Measurements from ENCODE around the gene DDX21.

DDX21 gene

GRCh38 chr10:68989317-68989990 lies 33.5 kb downstream of the DDX21 start:
- peak overlapping the region; percentile 63 for H3K18ac ChIP-seq (ENCODE audit: low read length)
- peak overlapping the region; percentile 0 for H4K91ac ChIP-seq (ENCODE audit: low read depth, low read length)
- H2BK5ac ChIP-seq (ENCODE audit: low read depth, low read length, poor library complexity): peak overlapping the region; percentile 38
- peak overlapping the region; percentile 92 for H3K4me2 ChIP-seq (ENCODE audit: low read length)
- H3K4me3 ChIP-seq (ENCODE audit: low read depth, low read length): peak overlapping the region; percentile 90
- H2BK120ac ChIP-seq (ENCODE audit: insufficient read depth, low read length, poor library complexity): peak overlapping the region; percentile 10
- H2BK12ac ChIP-seq (ENCODE audit: low read length): no peak overlapping the region
- H3K23ac ChIP-seq (ENCODE audit: low read length): no peak overlapping the region
- H4K8ac ChIP-seq (ENCODE audit: low read depth, low read length): peak overlapping the region; percentile 56
- peak overlapping the region; percentile 85 for H4K12ac ChIP-seq (ENCODE audit: low read depth, low read length)
- peak overlapping the region; percentile 65 for H2AFZ ChIP-seq (ENCODE audit: insufficient read depth, low read length, poor library complexity)
- no peak overlapping the region for H3K27ac ChIP-seq (ENCODE audit: low read depth, low read length)
- peak overlapping the region; percentile 95 for H3K4ac ChIP-seq (ENCODE audit: low read depth, low read length)
- no peaks in the 10 kb centered on the region for H3K36me3 ChIP-seq (ENCODE audit: control insufficient read depth in 1 of 2, insufficient read depth in 2 of 2, low read length in 2 of 2)
- H3K9ac ChIP-seq (ENCODE audit: low read length): peak overlapping the region; percentile 81
- peak overlapping the region; percentile 41 for H3K14ac ChIP-seq (ENCODE audit: low read length)
- peaks cover 3% of the 10 kb centered on the region for H3K79me2 ChIP-seq (ENCODE audit: control insufficient read depth, insufficient read depth, low read length, poor library complexity)
- H3K27me3 ChIP-seq (ENCODE audit: insufficient read depth, low read length): no peaks in the 10 kb centered on the region
- H3K79me1 ChIP-seq (ENCODE audit: low read length): peaks cover 3% of the 10 kb centered on the region
- WGBS (ENCODE audit: extremely low coverage, insufficient coverage, insufficient read length): no CpG with 5 or more reads among the region's 22 CpGs
- peaks cover 0 to 4% of the 10 kb centered on the region in 2 experiments for H3K4me1 ChIP-seq (ENCODE audit: control insufficient read depth in 1 of 2, insufficient read depth in 2 of 2, low read length in 2 of 2)
- peak overlapping the region; percentile 74 for H2AK5ac ChIP-seq (ENCODE audit: low read length)
- DNase-seq: no peak
- H3K9me3 ChIP-seq (ENCODE audit: insufficient read depth, low read depth, low read length): no peaks in the 10 kb centered on the region

- Histone ChIP-seq H3K27ac (ENCODE audit: low read depth, low read length) (no peak overlapping the region), H3K36me3 (ENCODE audit: control insufficient read depth in 1 of 2, insufficient read depth in 2 of 2, low read length in 2 of 2) (no peaks in the 10 kb centered on the region), H2AK5ac (ENCODE audit: low read length) (no peak overlapping the region), H2BK12ac (ENCODE audit: low read length) (no peak overlapping the region), H3K9me3 (ENCODE audit: insufficient read depth, low read depth, low read length) (no peaks in the 10 kb centered on the region), H2BK120ac (ENCODE audit: insufficient read depth, low read length, poor library complexity) (no peak overlapping the region), H3K27me3 (ENCODE audit: insufficient read depth, low read length) (no peaks in the 10 kb centered on the region), H4K8ac (ENCODE audit: low read depth, low read length) (no peak overlapping the region), H3K4me3 (ENCODE audit: low read depth, low read length) (no peak overlapping the region), H3K9ac (ENCODE audit: low read length) (no peak overlapping the region), H3K4ac (ENCODE audit: low read depth, low read length) (peak overlapping the region; percentile 10), H3K18ac (ENCODE audit: low read length) (no peak overlapping the region), H4K91ac (ENCODE audit: low read depth, low read length) (no peak overlapping the region), H2BK5ac (ENCODE audit: low read depth, low read length, poor library complexity) (no peak overlapping the region), H3K79me2 (ENCODE audit: control insufficient read depth, insufficient read depth, low read length, poor library complexity) (peaks cover 3% of the 10 kb centered on the region), H3K4me2 (ENCODE audit: low read length) (no peak overlapping the region), H3K14ac (ENCODE audit: low read length) (no peak overlapping the region), H3K79me1 (ENCODE audit: low read length) (peaks cover 3% of the 10 kb centered on the region), H3K23ac (ENCODE audit: low read length) (no peak overlapping the region), H2AFZ (ENCODE audit: insufficient read depth, low read length, poor library complexity) (no peak overlapping the region), H3K4me1 (ENCODE audit: control insufficient read depth in 1 of 2, insufficient read depth in 2 of 2, low read length in 2 of 2) (peaks cover 0 to 6% of the 10 kb centered on the region in 2 experiments), H4K12ac (ENCODE audit: low read depth, low read length) (no peak overlapping the region)
- no peak for DNase-seq
- WGBS (ENCODE audit: extremely low coverage, insufficient coverage, insufficient read length): no CpG with 5 or more reads among the region's 2 CpGs
These were observed 36.9 kb downstream of the DDX21 start for GRCh38 chr10:68992636-68993440.

- Histone ChIP-seq H3K27me3 (ENCODE audit: insufficient read depth, low read length) (no peaks in the 10 kb centered on the region), H3K79me1 (ENCODE audit: low read length) (no peaks in the 10 kb centered on the region), H4K8ac (ENCODE audit: low read depth, low read length) (no peak overlapping the region), H2AFZ (ENCODE audit: insufficient read depth, low read length, poor library complexity) (no peak overlapping the region), H3K23ac (ENCODE audit: low read length) (no peak overlapping the region), H3K79me2 (ENCODE audit: control insufficient read depth, insufficient read depth, low read length, poor library complexity) (no peaks in the 10 kb centered on the region), H3K9ac (ENCODE audit: low read length) (no peak overlapping the region), H3K27ac (ENCODE audit: low read depth, low read length) (no peak overlapping the region), H2BK120ac (ENCODE audit: insufficient read depth, low read length, poor library complexity) (no peak overlapping the region), H3K14ac (ENCODE audit: low read length) (no peak overlapping the region), H3K9me3 (ENCODE audit: insufficient read depth, low read depth, low read length) (no peaks in the 10 kb centered on the region), H4K12ac (ENCODE audit: low read depth, low read length) (no peak overlapping the region), H3K18ac (ENCODE audit: low read length) (no peak overlapping the region), H3K36me3 (ENCODE audit: control insufficient read depth in 1 of 2, insufficient read depth in 2 of 2, low read length in 2 of 2) (peaks cover 3 to 4% of the 10 kb centered on the region in 2 experiments), H3K4me1 (ENCODE audit: control insufficient read depth in 1 of 2, insufficient read depth in 2 of 2, low read length in 2 of 2) (peaks cover 0 to 2% of the 10 kb centered on the region in 2 experiments), H3K4me2 (ENCODE audit: low read length) (no peak overlapping the region), H3K4me3 (ENCODE audit: low read depth, low read length) (no peak overlapping the region), H2AK5ac (ENCODE audit: low read length) (no peak overlapping the region), H2BK12ac (ENCODE audit: low read length) (no peak overlapping the region), H2BK5ac (ENCODE audit: low read depth, low read length, poor library complexity) (no peak overlapping the region), H3K4ac (ENCODE audit: low read depth, low read length) (no peak overlapping the region), H4K91ac (ENCODE audit: low read depth, low read length) (no peak overlapping the region)
- WGBS (ENCODE audit: extremely low coverage, insufficient coverage, insufficient read length): no CpG with 5 or more reads among the region's 3 CpGs
- no peak for DNase-seq
These were observed 41.2 kb downstream of the DDX21 start for GRCh38 chr10:68997211-68997610.

GRCh38 chr10:69004821-69005220 lies 48.9 kb downstream of the DDX21 start:
- Histone ChIP-seq H3K4me1 (ENCODE audit: control insufficient read depth in 1 of 2, insufficient read depth in 2 of 2, low read length in 2 of 2) (no peaks in the 10 kb centered on the region), H3K27me3 (ENCODE audit: insufficient read depth, low read length) (no peaks in the 10 kb centered on the region), H3K9ac (ENCODE audit: low read length) (no peak overlapping the region), H3K27ac (ENCODE audit: low read depth, low read length) (no peak overlapping the region), H3K79me2 (ENCODE audit: control insufficient read depth, insufficient read depth, low read length, poor library complexity) (no peaks in the 10 kb centered on the region), H2BK12ac (ENCODE audit: low read length) (no peak overlapping the region), H3K9me3 (ENCODE audit: insufficient read depth, low read depth, low read length) (no peaks in the 10 kb centered on the region), H3K4me2 (ENCODE audit: low read length) (no peak overlapping the region), H2BK120ac (ENCODE audit: insufficient read depth, low read length, poor library complexity) (no peak overlapping the region), H3K4me3 (ENCODE audit: low read depth, low read length) (no peak overlapping the region), H3K4ac (ENCODE audit: low read depth, low read length) (no peak overlapping the region), H3K79me1 (ENCODE audit: low read length) (no peaks in the 10 kb centered on the region), H2AFZ (ENCODE audit: insufficient read depth, low read length, poor library complexity) (no peak overlapping the region), H3K18ac (ENCODE audit: low read length) (no peak overlapping the region), H4K12ac (ENCODE audit: low read depth, low read length) (no peak overlapping the region), H2AK5ac (ENCODE audit: low read length) (no peak overlapping the region), H4K8ac (ENCODE audit: low read depth, low read length) (no peak overlapping the region), H2BK5ac (ENCODE audit: low read depth, low read length, poor library complexity) (no peak overlapping the region), H3K14ac (ENCODE audit: low read length) (no peak overlapping the region), H3K23ac (ENCODE audit: low read length) (no peak overlapping the region), H4K91ac (ENCODE audit: low read depth, low read length) (no peak overlapping the region), H3K36me3 (ENCODE audit: control insufficient read depth in 1 of 2, insufficient read depth in 2 of 2, low read length in 2 of 2) (peaks cover 7% of the 10 kb centered on the region in 2 experiments)
- WGBS (ENCODE audit: extremely low coverage, insufficient coverage, insufficient read length): no CpG with 5 or more reads among the region's 1 CpG
- peak in 1 of 2 donors; percentile 51 for DNase-seq
